SK-N-SH (cell line): ENCODE results near the gene PRKN. TPM values are rescaled to one million over a fixed set of nuclear protein-coding genes. Genes with fewer than 3 reads are reported as not detected.

ENCODE experiments used
- CTCF ChIA-PET: fragments of 300-600, 350-600 bp; formaldehyde crosslinking; extraction: SDS; loops from one replicate; lab custom pipeline; 2021; lab: Yijun Ruan, JAX
- POLR2A ChIA-PET: fragments of 350-600 bp; sonication (Branson Sonifier 250); formaldehyde crosslinking; extraction: SDS; loops from one replicate; lab custom pipeline; 2020; ENCODE audit warnings: antibody characterized with exemption, inconsistent platforms; lab: Yijun Ruan, JAX
- DNase-seq: peaks from one replicate; pipeline ENCODE4 v3.0.0; 2012
- H2AFZ ChIP-seq: fragments of 200-600 bp; sonication (generic); 2 replicates; pipeline ENCODE4 v1.8.1; 2016; ENCODE audit warnings: antibody characterized with exemption, mild to moderate bottlenecking, low read depth
- H3F3A ChIP-seq: fragments of 200-600 bp; sonication (generic); replicated peaks from 2 replicates; pipeline ENCODE3; 2016; ENCODE audit warnings: antibody characterized with exemption, mild to moderate bottlenecking; ENCODE audit not compliant: insufficient read depth
- H3K27ac ChIP-seq, 2 experiments: fragments of 200-500 bp in 1 of 2; fragments of 200-600 bp in 1 of 2; sonication (Bioruptor generic) in 1 of 2; sonication (generic), shearing (Covaris generic) in 1 of 2; 2 replicates each; pipeline versions ENCODE4 v1.5.1 to v1.6.1; 2014 to 2016; ENCODE audit warnings: low read depth in 2 of 2, inconsistent platforms in 1 of 2, low read length in 1 of 2, mild to moderate bottlenecking in 1 of 2, mixed read lengths in 1 of 2
- H3K27me3 ChIP-seq: fragments of 200-600 bp; sonication (generic), shearing (Covaris generic); 2 replicates; pipeline ENCODE4 v1.6.1; 2016; ENCODE audit warnings: mixed run types; ENCODE audit not compliant: insufficient read depth
- H3K36me3 ChIP-seq, 2 experiments: fragments of 200-500 bp in 1 of 2; fragments of 200-600 bp in 1 of 2; sonication (Bioruptor generic) in 1 of 2; sonication (generic) in 1 of 2; replicated peaks in 1 of 2; 2 replicates each; pipeline versions ENCODE3 to v1.5.1; 2014 to 2016; ENCODE audit warnings: low read length in 1 of 2, mild to moderate bottlenecking in 1 of 2; ENCODE audit not compliant: insufficient read depth in 2 of 2, control insufficient read depth in 1 of 2
- H3K4me1 ChIP-seq, 2 experiments: fragments of 200-500 bp in 1 of 2; fragments of 200-600 bp in 1 of 2; sonication (Bioruptor generic) in 1 of 2; sonication (generic), shearing (Covaris generic) in 1 of 2; 2 replicates each; pipeline versions ENCODE4 v1.5.1 to v1.6.1; 2014 to 2016; ENCODE audit warnings: low read depth in 1 of 2, low read length in 1 of 2, mixed run types in 1 of 2; ENCODE audit not compliant: insufficient read depth in 2 of 2, control insufficient read depth in 1 of 2
- H3K4me2 ChIP-seq: fragments of 200-600 bp; sonication (generic), shearing (Covaris generic); 2 replicates; pipeline ENCODE4 v1.6.1; 2017; ENCODE audit warnings: mixed run types
- H3K4me3 ChIP-seq, 2 experiments: fragments of 200-500 bp in 1 of 2; fragments of 200-600 bp in 1 of 2; sonication (Bioruptor generic) in 1 of 2; sonication (generic), shearing (Covaris generic) in 1 of 2; 2 replicates each; pipeline versions ENCODE4 v1.5.1 to v1.8.1; 2014 to 2016; ENCODE audit warnings: low read depth in 2 of 2, inconsistent platforms in 1 of 2, low read length in 1 of 2, mild to moderate bottlenecking in 1 of 2, mixed read lengths in 1 of 2, moderate library complexity in 1 of 2
- H3K79me2 ChIP-seq: fragments of 200-600 bp; sonication (generic); 2 replicates; pipeline ENCODE4 v1.8.1; 2017; ENCODE audit warnings: mild to moderate bottlenecking; ENCODE audit not compliant: insufficient read depth
- H3K9ac ChIP-seq: fragments of 200-600 bp; sonication (generic); 2 replicates; pipeline ENCODE4 v1.6.1; 2017; ENCODE audit warnings: mixed run types
- H3K9me2 ChIP-seq: fragments of 200-600 bp; sonication (generic); 2 replicates; pipeline ENCODE4 v1.6.1; 2017; ENCODE audit warnings: mixed run types
- H3K9me3 ChIP-seq: fragments of 200-600 bp; sonication (generic); 2 replicates; pipeline ENCODE4 v1.6.1; 2017; ENCODE audit warnings: mixed run types, mild to moderate bottlenecking, moderate library complexity
- H4K20me1 ChIP-seq: fragments of 200-600 bp; sonication (generic); 2 replicates; pipeline ENCODE4 v1.6.1; 2017; ENCODE audit warnings: mild to moderate bottlenecking, mixed run types; ENCODE audit not compliant: insufficient read depth
- CHD2 ChIP-seq: fragments of 150-350 bp; IDR thresholded peaks from 2 replicates; pipeline ENCODE4 v1.6.1; 2018; ENCODE audit warnings: low read length; ENCODE audit not compliant: partially characterized antibody
- ELF1 ChIP-seq: IDR thresholded peaks from 2 replicates; pipeline ENCODE4 v1.4.0; 2012
- EP300 ChIP-seq, 2 experiments: IDR thresholded peaks; 2 replicates each; pipeline versions ENCODE4 v1.4.0 to v1.6.1; 2012; ENCODE audit warnings: borderline replicate concordance in 1 of 2, low read depth in 1 of 2, low read length in 1 of 2
- EZH2phosphoT487 ChIP-seq: fragments of 200-600 bp; sonication (generic); IDR thresholded peaks from 2 replicates; pipeline ENCODE4 v1.6.1; 2017; ENCODE audit warnings: low read depth, mixed run types, mild to moderate bottlenecking, antibody characterized with exemption, moderate library complexity, borderline replicate concordance
- FOXM1 ChIP-seq: IDR thresholded peaks from 2 replicates; pipeline ENCODE4 v1.4.0; 2012; ENCODE audit warnings: low read depth, mild to moderate bottlenecking
- GABPA ChIP-seq: IDR thresholded peaks from 2 replicates; pipeline ENCODE4 v1.4.0; 2012; ENCODE audit warnings: low read depth, mild to moderate bottlenecking
- GATA2 ChIP-seq: sonication (generic); formaldehyde crosslinking; IDR thresholded peaks from 2 replicates; pipeline ENCODE4 v1.5.0; 2020; ENCODE audit warnings: mild to moderate bottlenecking, missing genetic modification reagents
- NFIC ChIP-seq: IDR thresholded peaks from 2 replicates; pipeline ENCODE4 v1.4.0; 2012; ENCODE audit warnings: borderline replicate concordance
- RAD21 ChIP-seq: IDR thresholded peaks from 2 replicates; pipeline ENCODE4 v1.6.1; 2012; ENCODE audit warnings: mild to moderate bottlenecking, low read length
- RXRA ChIP-seq: IDR thresholded peaks from 2 replicates; pipeline ENCODE4 v1.4.0; 2012; ENCODE audit warnings: low read depth, mild to moderate bottlenecking, borderline replicate concordance
- SMC3 ChIP-seq: IDR thresholded peaks from 2 replicates; pipeline ENCODE4 v1.6.1; 2012; ENCODE audit warnings: low read depth, low read length, improper control_type of control experiment
- TEAD4 ChIP-seq: IDR thresholded peaks from 2 replicates; pipeline ENCODE4 v1.4.0; 2012; ENCODE audit warnings: mild to moderate bottlenecking, borderline replicate concordance; ENCODE audit not compliant: insufficient read depth
- WGBS: methylation state at CpG from one replicate; pipeline ENCODE4 v1.1.6; 2017; ENCODE audit warnings: low lambda C conversion rate; 5-methylcytosine and 5-hydroxymethylcytosine counted together
- polyA plus RNA-seq, 3 experiments: library from polyadenylated mRNA; depleted of rRNA; stranded (reverse); fragments of >200 nt; gene quantifications; 2 replicates each; pipeline ENCODE4 v1.2.3, GENCODE V29; 2012
- TF ChIP-seq, protein P1 (sequence below): IDR thresholded peaks from 2 replicates; pipeline ENCODE4; 2012
- TF ChIP-seq, protein P2 (sequence below): IDR thresholded peaks from 2 replicates; pipeline ENCODE4 v1.4.0; 2012; ENCODE audit warnings: low read depth, borderline replicate concordance
- TF ChIP-seq, protein P3 (sequence below): fragments of 150-350 bp; IDR thresholded peaks from 2 replicates; pipeline ENCODE4 v1.6.1; 2016; ENCODE audit warnings: mild to moderate bottlenecking, low read depth, low read length
- TF ChIP-seq, protein P4 (sequence below): IDR thresholded peaks from 2 replicates; pipeline ENCODE4 v1.4.0; 2012; ENCODE audit warnings: low read depth
- TF ChIP-seq, protein P5 (sequence below): fragments of 200-600 bp; sonication (generic); IDR thresholded peaks from 2 replicates; pipeline ENCODE4 v1.6.1; 2017; ENCODE audit warnings: antibody characterized with exemption, mild to moderate bottlenecking, moderate library complexity

Gene PRKN
- polyA plus RNA-seq, 1 of the 3 experiments (the other 2 are of a cell fraction): 0.76 TPM

DNA sequence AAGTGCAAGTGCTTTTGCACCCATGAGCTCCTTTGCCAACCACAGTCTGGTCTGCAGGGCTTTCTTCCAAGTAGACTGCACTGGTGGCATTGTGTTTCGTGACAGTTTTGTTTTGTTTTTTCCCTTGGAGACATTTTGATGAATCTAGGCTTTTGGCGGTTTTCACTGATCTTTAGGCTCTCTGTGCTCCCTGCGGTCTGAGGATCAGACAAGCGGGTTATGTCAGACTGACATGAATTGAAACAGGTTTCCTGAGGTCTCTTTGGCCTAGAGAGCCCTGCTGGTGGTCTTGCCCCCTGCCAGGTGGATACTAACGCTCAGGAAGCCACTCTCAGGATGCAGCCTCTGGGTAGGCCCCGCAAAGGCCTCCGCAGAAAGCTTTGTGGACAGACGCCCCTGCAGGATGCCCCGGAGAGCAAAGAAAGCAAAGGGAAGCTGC lies 898.3 kb downstream of the PRKN start:
- Histone ChIP-seq H3K4me3 (no peak overlapping the region), H3K27ac (no peak overlapping the region), H2AFZ (no peak overlapping the region), H4K20me1 (no peaks in the 10 kb centered on the region), H3K4me1 (peaks cover 0 to 11% of the 10 kb centered on the region in 2 experiments; a peak in 2 of 4 replicates), H3K9ac (no peak overlapping the region), H3K9me3 (no peaks in the 10 kb centered on the region), H3K9me2 (no peaks in the 10 kb centered on the region), H3F3A (no peaks in the 10 kb centered on the region), H3K4me2 (no peak overlapping the region), H3K79me2 (no peaks in the 10 kb centered on the region), H3K36me3 (no peaks in the 10 kb centered on the region), H3K27me3 (no peaks in the 10 kb centered on the region)
- ChIA-PET CTCF (interaction anchor here (1.2 kb wide), 1 partner anchor 135 kb away, joined by 3 read pairs; no protein-coding TSS in a partner anchor), POLR2A (interaction anchor here (0.6 kb wide), 1 partner anchor 412 kb away, joined by 6 read pairs; no protein-coding TSS in a partner anchor)
- WGBS: 66% methylated on average over 9 of the region's 9 CpGs
- DNase-seq: no peak
- no peak for TF ChIP-seq RAD21
- TF ChIP-seq, protein P1, sequence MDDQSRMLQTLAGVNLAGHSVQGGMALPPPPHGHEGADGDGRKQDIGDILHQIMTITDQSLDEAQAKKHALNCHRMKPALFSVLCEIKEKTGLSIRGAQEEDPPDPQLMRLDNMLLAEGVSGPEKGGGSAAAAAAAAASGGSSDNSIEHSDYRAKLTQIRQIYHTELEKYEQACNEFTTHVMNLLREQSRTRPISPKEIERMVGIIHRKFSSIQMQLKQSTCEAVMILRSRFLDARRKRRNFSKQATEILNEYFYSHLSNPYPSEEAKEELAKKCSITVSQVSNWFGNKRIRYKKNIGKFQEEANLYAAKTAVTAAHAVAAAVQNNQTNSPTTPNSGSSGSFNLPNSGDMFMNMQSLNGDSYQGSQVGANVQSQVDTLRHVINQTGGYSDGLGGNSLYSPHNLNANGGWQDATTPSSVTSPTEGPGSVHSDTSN: no peak
- TF ChIP-seq TEAD4: no peak
- no peak for TF ChIP-seq GATA2 (CRISPR knock-in tag)
- TF ChIP-seq, protein P2, sequence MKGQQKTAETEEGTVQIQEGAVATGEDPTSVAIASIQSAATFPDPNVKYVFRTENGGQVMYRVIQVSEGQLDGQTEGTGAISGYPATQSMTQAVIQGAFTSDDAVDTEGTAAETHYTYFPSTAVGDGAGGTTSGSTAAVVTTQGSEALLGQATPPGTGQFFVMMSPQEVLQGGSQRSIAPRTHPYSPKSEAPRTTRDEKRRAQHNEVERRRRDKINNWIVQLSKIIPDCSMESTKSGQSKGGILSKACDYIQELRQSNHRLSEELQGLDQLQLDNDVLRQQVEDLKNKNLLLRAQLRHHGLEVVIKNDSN: no peak
- no peak for TF ChIP-seq FOXM1
- no peak for TF ChIP-seq EZH2phosphoT487
- TF ChIP-seq, protein P3, sequence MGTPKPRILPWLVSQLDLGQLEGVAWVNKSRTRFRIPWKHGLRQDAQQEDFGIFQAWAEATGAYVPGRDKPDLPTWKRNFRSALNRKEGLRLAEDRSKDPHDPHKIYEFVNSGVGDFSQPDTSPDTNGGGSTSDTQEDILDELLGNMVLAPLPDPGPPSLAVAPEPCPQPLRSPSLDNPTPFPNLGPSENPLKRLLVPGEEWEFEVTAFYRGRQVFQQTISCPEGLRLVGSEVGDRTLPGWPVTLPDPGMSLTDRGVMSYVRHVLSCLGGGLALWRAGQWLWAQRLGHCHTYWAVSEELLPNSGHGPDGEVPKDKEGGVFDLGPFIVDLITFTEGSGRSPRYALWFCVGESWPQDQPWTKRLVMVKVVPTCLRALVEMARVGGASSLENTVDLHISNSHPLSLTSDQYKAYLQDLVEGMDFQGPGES: no peak
- no peak for TF ChIP-seq ELF1
- TF ChIP-seq GABPA: no peak
- TF ChIP-seq SMC3: no peak
- no peak for TF ChIP-seq CHD2
- no peak for TF ChIP-seq RXRA
- TF ChIP-seq EP300 (IDR thresholded peaks at IDR 0.05; ENCODE audit: borderline replicate concordance in 1 of 2, low read depth in 1 of 2, low read length in 1 of 2): no peak
- TF ChIP-seq, protein P4, sequence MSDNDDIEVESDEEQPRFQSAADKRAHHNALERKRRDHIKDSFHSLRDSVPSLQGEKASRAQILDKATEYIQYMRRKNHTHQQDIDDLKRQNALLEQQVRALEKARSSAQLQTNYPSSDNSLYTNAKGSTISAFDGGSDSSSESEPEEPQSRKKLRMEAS: no peak
- no peak for TF ChIP-seq NFIC
- TF ChIP-seq, protein P5, sequence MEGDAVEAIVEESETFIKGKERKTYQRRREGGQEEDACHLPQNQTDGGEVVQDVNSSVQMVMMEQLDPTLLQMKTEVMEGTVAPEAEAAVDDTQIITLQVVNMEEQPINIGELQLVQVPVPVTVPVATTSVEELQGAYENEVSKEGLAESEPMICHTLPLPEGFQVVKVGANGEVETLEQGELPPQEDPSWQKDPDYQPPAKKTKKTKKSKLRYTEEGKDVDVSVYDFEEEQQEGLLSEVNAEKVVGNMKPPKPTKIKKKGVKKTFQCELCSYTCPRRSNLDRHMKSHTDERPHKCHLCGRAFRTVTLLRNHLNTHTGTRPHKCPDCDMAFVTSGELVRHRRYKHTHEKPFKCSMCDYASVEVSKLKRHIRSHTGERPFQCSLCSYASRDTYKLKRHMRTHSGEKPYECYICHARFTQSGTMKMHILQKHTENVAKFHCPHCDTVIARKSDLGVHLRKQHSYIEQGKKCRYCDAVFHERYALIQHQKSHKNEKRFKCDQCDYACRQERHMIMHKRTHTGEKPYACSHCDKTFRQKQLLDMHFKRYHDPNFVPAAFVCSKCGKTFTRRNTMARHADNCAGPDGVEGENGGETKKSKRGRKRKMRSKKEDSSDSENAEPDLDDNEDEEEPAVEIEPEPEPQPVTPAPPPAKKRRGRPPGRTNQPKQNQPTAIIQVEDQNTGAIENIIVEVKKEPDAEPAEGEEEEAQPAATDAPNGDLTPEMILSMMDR: no peak
